Loucy (cell line): ENCODE measurements around the gene C20orf204.

Source experiments
- H2AFZ ChIP-seq: fragments of 200-600 bp; sonication (generic); 2 replicates; pipeline ENCODE4 v1.6.0; 2016; ENCODE audit warnings: antibody characterized with exemption, mild to moderate bottlenecking, low read length, moderate library complexity
- H3F3A ChIP-seq: fragments of 200-600 bp; 2 replicates; pipeline ENCODE4 v1.6.0; 2016; ENCODE audit warnings: antibody characterized with exemption, low read depth, mild to moderate bottlenecking
- H3K27me3 ChIP-seq: fragments of 200-600 bp; sonication (generic); 2 replicates; pipeline ENCODE4 v1.6.1; 2014; ENCODE audit warnings: low read length, mild to moderate bottlenecking; ENCODE audit not compliant: insufficient read depth, poor library complexity, severe bottlenecking
- H3K36me3 ChIP-seq: fragments of 200-600 bp; sonication (generic); 2 replicates; pipeline ENCODE4 v1.6.1; 2016; ENCODE audit warnings: low read length; ENCODE audit not compliant: insufficient read depth
- H3K4me1 ChIP-seq: fragments of 200-600 bp; sonication (generic); 2 replicates; pipeline ENCODE4 v1.5.1; 2014; ENCODE audit warnings: low read length, mild to moderate bottlenecking; ENCODE audit not compliant: insufficient read depth, poor library complexity, severe bottlenecking
- H3K4me2 ChIP-seq: fragments of 200-600 bp; sonication (generic); 2 replicates; pipeline ENCODE4 v1.6.0; 2014; ENCODE audit warnings: antibody characterized with exemption, low read length, low read depth, mild to moderate bottlenecking; ENCODE audit not compliant: poor library complexity, severe bottlenecking
- H3K4me3 ChIP-seq: fragments of 200-600 bp; sonication (generic); 2 replicates; pipeline ENCODE4 v1.5.1; 2014; ENCODE audit warnings: low read length, mild to moderate bottlenecking, mixed read lengths; ENCODE audit not compliant: poor library complexity, severe bottlenecking
- H3K79me2 ChIP-seq: fragments of 200-600 bp; sonication (generic); 2 replicates; pipeline ENCODE4 v1.6.1; 2014; ENCODE audit warnings: low read length; ENCODE audit not compliant: insufficient read depth
- H3K9ac ChIP-seq: fragments of 200-600 bp; sonication (generic); 2 replicates; pipeline ENCODE4 v1.6.0; 2014; ENCODE audit warnings: mild to moderate bottlenecking, low read depth, low read length, moderate library complexity; ENCODE audit not compliant: poor library complexity, severe bottlenecking
- H3K9me2 ChIP-seq: fragments of 200-600 bp; sonication (generic); replicated peaks from 2 replicates; pipeline ENCODE4 v1.6.1; 2016; ENCODE audit warnings: low read depth, low read length, mixed read lengths
- H3K9me3 ChIP-seq: fragments of 200-600 bp; sonication (generic); 2 replicates; pipeline ENCODE4 v1.6.1; 2014; ENCODE audit warnings: mild to moderate bottlenecking, antibody characterized with exemption, low read length, low read depth; ENCODE audit not compliant: insufficient read depth
- H4K20me1 ChIP-seq: fragments of 200-600 bp; sonication (generic); 2 replicates; pipeline ENCODE4 v1.6.0; 2014; ENCODE audit warnings: antibody characterized with exemption, low read length, mild to moderate bottlenecking; ENCODE audit not compliant: insufficient read depth, poor library complexity, severe bottlenecking
- EZH2phosphoT487 ChIP-seq: fragments of 200-600 bp; IDR thresholded peaks from 2 replicates; pipeline ENCODE4 v1.6.1; 2018; ENCODE audit warnings: antibody characterized with exemption, mild to moderate bottlenecking, moderate library complexity, borderline replicate concordance
- TF ChIP-seq, protein P1 (sequence below): fragments of 200-600 bp; sonication (generic); conservative IDR thresholded peaks from 2 replicates; pipeline ENCODE4 v1.5.1; 2014; ENCODE audit warnings: mild to moderate bottlenecking, antibody characterized with exemption, low read length

The C20orf204 gene

DNA sequence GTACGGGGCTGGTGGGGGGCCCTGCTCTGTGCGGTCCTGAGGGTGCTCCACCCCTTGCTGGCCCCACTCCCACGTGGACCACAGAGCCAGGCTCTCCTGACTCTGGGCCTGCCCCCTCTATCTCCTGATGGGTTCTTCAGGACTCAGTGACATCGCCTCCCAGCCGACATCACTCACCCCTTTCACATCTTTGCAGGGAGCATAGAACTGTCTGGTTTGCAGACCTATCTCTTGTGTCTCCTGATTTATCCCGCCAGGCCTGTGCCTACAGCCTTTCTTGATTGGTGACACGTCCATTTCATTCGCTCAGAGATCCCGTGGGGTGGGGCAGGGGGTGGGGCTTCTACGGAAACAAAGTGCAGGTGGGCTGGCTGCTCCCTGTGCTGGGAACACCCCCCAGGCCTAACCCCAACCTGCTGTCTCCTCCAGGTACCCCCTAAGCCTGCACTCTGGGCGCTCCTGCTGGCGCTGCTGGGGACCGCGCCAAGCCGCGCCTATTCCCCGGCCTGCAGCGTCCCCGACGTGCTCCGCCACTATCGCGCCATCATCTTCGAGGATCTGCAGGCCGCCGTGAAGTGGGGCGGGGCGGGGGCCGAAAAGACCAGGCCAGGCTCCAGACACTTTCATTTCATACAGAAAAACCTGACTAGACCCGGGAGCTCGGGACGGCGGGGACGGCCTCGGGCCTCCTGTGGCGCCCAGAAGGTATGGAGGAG lies 1.7 kb downstream of the C20orf204 start:
- H3K9me2 ChIP-seq: no peaks in the 10 kb centered on the region
- peak overlapping the region; percentile 77 for H3K9ac ChIP-seq
- peaks cover 59% of the 10 kb centered on the region for H3K4me1 ChIP-seq
- no peak overlapping the region for H3K4me3 ChIP-seq
- peaks cover 4% of the 10 kb centered on the region; the same call in 1 of the 2 replicates for H3F3A ChIP-seq
- H3K36me3 ChIP-seq: peaks cover 8% of the 10 kb centered on the region; the same call in 1 of the 2 replicates
- H3K4me2 ChIP-seq: peak overlapping the region; percentile 83
- no peaks in the 10 kb centered on the region for H4K20me1 ChIP-seq
- H3K27me3 ChIP-seq: no peaks in the 10 kb centered on the region
- TF ChIP-seq, protein P1, sequence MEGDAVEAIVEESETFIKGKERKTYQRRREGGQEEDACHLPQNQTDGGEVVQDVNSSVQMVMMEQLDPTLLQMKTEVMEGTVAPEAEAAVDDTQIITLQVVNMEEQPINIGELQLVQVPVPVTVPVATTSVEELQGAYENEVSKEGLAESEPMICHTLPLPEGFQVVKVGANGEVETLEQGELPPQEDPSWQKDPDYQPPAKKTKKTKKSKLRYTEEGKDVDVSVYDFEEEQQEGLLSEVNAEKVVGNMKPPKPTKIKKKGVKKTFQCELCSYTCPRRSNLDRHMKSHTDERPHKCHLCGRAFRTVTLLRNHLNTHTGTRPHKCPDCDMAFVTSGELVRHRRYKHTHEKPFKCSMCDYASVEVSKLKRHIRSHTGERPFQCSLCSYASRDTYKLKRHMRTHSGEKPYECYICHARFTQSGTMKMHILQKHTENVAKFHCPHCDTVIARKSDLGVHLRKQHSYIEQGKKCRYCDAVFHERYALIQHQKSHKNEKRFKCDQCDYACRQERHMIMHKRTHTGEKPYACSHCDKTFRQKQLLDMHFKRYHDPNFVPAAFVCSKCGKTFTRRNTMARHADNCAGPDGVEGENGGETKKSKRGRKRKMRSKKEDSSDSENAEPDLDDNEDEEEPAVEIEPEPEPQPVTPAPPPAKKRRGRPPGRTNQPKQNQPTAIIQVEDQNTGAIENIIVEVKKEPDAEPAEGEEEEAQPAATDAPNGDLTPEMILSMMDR: no peak
- no peak for TF ChIP-seq EZH2phosphoT487
- H2AFZ ChIP-seq: no peak overlapping the region
- no peaks in the 10 kb centered on the region for H3K79me2 ChIP-seq
- H3K9me3 ChIP-seq: no peaks in the 10 kb centered on the region

DNA sequence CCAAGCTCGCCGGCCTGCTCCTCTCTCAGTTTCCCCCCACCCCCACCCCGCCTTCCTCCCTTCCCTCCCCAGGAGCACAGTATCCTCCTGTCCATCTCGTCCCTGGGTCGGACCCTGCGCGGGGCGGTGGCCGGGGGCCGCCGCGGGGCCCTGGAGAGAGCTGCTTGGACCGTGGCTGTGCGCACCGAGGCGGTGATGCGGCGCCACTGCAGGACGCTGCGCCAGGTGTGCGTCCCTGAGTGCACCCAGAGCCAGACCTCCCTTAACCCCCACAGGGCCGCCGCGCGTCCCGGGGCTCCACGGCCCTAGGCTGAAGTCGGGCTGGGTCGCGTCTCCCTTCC lies 2.2 kb downstream of the C20orf204 start:
- no peak overlapping the region for H2AFZ ChIP-seq
- TF ChIP-seq EZH2phosphoT487: no peak
- TF ChIP-seq, protein P1: no peak
- H3K9ac ChIP-seq: peak overlapping the region; percentile 77

DNA sequence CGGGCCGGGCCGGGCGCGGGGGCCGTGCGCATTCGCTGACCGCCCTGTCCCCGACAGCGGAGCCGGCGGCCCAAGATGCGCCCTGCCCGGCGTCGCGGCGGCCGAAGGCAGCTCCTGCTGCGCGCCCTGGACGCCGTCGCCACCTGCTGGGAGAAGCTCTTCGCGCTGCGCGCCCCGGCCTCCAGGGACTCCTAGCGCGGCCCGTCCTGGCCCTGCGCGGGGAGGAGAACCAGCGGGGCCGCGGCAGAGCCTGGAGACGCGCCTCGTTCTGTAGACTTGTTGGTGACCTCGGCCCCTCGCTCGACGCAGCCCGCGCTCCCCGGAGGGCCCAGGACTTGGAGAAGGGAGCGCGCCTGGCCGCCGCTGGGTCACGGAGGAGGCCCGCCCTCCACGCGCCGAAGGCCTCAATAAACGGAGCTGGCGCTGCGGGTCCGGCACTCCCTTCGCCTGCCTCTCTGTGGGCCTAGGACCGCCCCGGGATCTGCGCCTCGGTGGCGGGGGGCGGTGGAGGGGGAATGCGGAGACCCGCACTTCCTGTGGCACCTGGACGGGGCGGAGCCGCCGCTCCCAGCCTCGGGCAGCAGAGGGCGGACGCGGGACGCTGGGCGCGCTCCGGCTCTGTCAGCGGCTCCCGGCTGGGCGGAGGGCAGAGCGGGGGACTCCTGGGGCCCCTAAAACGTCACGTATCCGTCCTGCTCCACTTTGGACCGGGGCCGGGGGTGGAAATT lies 2.7 kb downstream of the C20orf204 start:
- Histone ChIP-seq H3K27me3 (no peaks in the 10 kb centered on the region), H3K9ac (peak overlapping the region; percentile 77)

More for the DNA sequence above, 2.2 kb downstream of the C20orf204 start:
- Histone ChIP-seq H3F3A (peaks cover 4% of the 10 kb centered on the region; the same call in 1 of the 2 replicates), H3K4me3 (peak overlapping the region; percentile 79), H4K20me1 (no peaks in the 10 kb centered on the region), H3K9me2 (no peaks in the 10 kb centered on the region), H3K27me3 (no peaks in the 10 kb centered on the region), H3K4me2 (peak overlapping the region; percentile 83), H3K79me2 (no peaks in the 10 kb centered on the region), H3K36me3 (peaks cover 8% of the 10 kb centered on the region; the same call in 1 of the 2 replicates), H3K4me1 (peaks cover 59% of the 10 kb centered on the region), H3K9me3 (no peaks in the 10 kb centered on the region)

More for the DNA sequence above, 2.7 kb downstream of the C20orf204 start:
- no peaks in the 10 kb centered on the region for H3K79me2 ChIP-seq
- TF ChIP-seq, protein P1: peak; percentile 63
- TF ChIP-seq EZH2phosphoT487: no peak
- no peaks in the 10 kb centered on the region for H4K20me1 ChIP-seq
- no peaks in the 10 kb centered on the region for H3K9me2 ChIP-seq
- H3K36me3 ChIP-seq: peaks cover 8% of the 10 kb centered on the region; the same call in 1 of the 2 replicates
- peak overlapping the region; percentile 83 for H3K4me2 ChIP-seq
- H2AFZ ChIP-seq: peak overlapping the region; percentile 97
- peak overlapping the region; percentile 79 for H3K4me3 ChIP-seq
- no peaks in the 10 kb centered on the region for H3K9me3 ChIP-seq
- H3F3A ChIP-seq: peaks cover 4% of the 10 kb centered on the region; the same call in 1 of the 2 replicates
- H3K4me1 ChIP-seq: peaks cover 59% of the 10 kb centered on the region
